Measurements from ENCODE around the gene PODXL.
A peak's percentile ranks its signal among the peaks of the same experiment; 100 is the strongest.

- TF ChIP-seq, protein P1, sequence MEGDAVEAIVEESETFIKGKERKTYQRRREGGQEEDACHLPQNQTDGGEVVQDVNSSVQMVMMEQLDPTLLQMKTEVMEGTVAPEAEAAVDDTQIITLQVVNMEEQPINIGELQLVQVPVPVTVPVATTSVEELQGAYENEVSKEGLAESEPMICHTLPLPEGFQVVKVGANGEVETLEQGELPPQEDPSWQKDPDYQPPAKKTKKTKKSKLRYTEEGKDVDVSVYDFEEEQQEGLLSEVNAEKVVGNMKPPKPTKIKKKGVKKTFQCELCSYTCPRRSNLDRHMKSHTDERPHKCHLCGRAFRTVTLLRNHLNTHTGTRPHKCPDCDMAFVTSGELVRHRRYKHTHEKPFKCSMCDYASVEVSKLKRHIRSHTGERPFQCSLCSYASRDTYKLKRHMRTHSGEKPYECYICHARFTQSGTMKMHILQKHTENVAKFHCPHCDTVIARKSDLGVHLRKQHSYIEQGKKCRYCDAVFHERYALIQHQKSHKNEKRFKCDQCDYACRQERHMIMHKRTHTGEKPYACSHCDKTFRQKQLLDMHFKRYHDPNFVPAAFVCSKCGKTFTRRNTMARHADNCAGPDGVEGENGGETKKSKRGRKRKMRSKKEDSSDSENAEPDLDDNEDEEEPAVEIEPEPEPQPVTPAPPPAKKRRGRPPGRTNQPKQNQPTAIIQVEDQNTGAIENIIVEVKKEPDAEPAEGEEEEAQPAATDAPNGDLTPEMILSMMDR (IDR thresholded peaks at IDR 0.05) = peak in 9 of 12 donors; percentile 10 to 43 (median 18)
- no peak for TF ChIP-seq POLR2A (IDR thresholded peaks at IDR 0.05)
Observed at GRCh38 chr7:131581241-131582051, 25.0 kb upstream of the PODXL start.

Data from heart left ventricle (tissue), 13 donors.